PFSK-1 (cell line): ENCODE measurements around the gene NDUFA1.

Experiments
- FOXP2 ChIP-seq: optimal IDR thresholded peaks from 2 replicates; pipeline ENCODE3; 2011; ENCODE audit warnings: borderline replicate concordance, control low read depth, inconsistent platforms; ENCODE audit not compliant: insufficient read depth; ENCODE audit errors: extremely low read length, extremely low read depth
- POLR2AphosphoS5 ChIP-seq: IDR thresholded peaks from 2 replicates; pipeline ENCODE4 v1.6.1; 2012; ENCODE audit warnings: low read depth, mild to moderate bottlenecking, control low read depth, low read length, moderate library complexity
- SIN3A ChIP-seq: IDR thresholded peaks from 2 replicates; pipeline ENCODE4 v1.6.1; 2012; ENCODE audit warnings: mild to moderate bottlenecking, low read length, moderate library complexity, borderline replicate concordance; ENCODE audit not compliant: insufficient read depth
- TAF1 ChIP-seq: IDR thresholded peaks from 2 replicates; pipeline ENCODE4 v1.6.1; 2012; ENCODE audit warnings: low read length, control low read depth, borderline replicate concordance; ENCODE audit not compliant: insufficient read depth
- TF ChIP-seq, protein P1 (sequence below), 2 experiments: IDR thresholded peaks; 2 replicates each; pipeline versions ENCODE4 v1.6.1 to v1.8.0; 2011 to 2012; ENCODE audit warnings: low read depth in 2 of 2, low read length in 2 of 2, control low read depth in 1 of 2, inconsistent platforms in 1 of 2, mild to moderate bottlenecking in 1 of 2, moderate library complexity in 1 of 2; ENCODE audit not compliant: insufficient read depth in 1 of 2

Gene NDUFA1

DNA sequence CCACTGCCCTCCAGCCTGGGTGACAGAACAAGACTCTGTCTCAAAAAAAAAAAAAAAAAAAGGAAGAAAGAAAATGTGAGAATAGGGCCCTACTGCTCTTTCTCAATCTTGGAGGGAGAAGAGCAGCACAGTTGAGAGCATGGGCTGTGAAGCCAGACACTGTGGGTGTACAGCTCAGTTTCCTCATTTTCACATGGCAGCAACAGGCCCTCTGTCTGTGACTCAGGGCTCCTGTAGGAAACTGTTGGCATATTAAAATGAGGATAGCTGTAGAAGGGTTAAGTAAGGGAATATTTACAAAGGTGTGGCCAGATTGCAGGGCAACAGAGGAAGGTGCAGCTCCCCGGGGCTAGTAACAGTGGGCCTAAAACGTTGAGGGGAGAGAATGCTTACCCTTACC, 27.5 kb downstream of the NDUFA1 start:
- no peak for TF ChIP-seq TAF1
- TF ChIP-seq, protein P1, sequence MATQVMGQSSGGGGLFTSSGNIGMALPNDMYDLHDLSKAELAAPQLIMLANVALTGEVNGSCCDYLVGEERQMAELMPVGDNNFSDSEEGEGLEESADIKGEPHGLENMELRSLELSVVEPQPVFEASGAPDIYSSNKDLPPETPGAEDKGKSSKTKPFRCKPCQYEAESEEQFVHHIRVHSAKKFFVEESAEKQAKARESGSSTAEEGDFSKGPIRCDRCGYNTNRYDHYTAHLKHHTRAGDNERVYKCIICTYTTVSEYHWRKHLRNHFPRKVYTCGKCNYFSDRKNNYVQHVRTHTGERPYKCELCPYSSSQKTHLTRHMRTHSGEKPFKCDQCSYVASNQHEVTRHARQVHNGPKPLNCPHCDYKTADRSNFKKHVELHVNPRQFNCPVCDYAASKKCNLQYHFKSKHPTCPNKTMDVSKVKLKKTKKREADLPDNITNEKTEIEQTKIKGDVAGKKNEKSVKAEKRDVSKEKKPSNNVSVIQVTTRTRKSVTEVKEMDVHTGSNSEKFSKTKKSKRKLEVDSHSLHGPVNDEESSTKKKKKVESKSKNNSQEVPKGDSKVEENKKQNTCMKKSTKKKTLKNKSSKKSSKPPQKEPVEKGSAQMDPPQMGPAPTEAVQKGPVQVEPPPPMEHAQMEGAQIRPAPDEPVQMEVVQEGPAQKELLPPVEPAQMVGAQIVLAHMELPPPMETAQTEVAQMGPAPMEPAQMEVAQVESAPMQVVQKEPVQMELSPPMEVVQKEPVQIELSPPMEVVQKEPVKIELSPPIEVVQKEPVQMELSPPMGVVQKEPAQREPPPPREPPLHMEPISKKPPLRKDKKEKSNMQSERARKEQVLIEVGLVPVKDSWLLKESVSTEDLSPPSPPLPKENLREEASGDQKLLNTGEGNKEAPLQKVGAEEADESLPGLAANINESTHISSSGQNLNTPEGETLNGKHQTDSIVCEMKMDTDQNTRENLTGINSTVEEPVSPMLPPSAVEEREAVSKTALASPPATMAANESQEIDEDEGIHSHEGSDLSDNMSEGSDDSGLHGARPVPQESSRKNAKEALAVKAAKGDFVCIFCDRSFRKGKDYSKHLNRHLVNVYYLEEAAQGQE (IDR thresholded peaks at IDR 0.05; ENCODE audit: insufficient read depth in 1 of 2, low read depth in 2 of 2, low read length in 2 of 2) = no peak
- TF ChIP-seq SIN3A = no peak
- TF ChIP-seq FOXP2 = no peak
- TF ChIP-seq POLR2AphosphoS5 = no peak

DNA sequence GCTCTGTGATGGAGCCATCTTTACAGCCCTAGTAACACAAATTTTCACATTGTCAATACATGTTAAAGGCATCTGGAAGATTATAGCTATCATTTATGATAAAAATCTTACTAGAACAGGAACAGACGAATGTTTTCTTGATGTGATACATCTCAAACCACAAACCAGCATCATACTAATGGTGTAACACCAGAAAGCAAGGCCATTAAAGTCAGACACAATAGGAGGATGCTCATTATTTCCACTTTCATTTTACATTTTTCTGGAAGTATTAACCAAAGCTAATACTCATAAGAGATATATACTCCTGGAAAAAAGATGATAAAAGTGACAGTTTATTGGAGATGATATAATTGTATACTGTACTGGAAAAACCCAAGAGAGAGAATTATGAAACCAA, 29.3 kb downstream of the NDUFA1 start:
- TF ChIP-seq, protein P1 (IDR thresholded peaks at IDR 0.05; ENCODE audit: insufficient read depth in 1 of 2, low read depth in 2 of 2, low read length in 2 of 2) = no peak
- TF ChIP-seq SIN3A (no peak), TAF1 (no peak), FOXP2 (no peak), POLR2AphosphoS5 (no peak)

DNA sequence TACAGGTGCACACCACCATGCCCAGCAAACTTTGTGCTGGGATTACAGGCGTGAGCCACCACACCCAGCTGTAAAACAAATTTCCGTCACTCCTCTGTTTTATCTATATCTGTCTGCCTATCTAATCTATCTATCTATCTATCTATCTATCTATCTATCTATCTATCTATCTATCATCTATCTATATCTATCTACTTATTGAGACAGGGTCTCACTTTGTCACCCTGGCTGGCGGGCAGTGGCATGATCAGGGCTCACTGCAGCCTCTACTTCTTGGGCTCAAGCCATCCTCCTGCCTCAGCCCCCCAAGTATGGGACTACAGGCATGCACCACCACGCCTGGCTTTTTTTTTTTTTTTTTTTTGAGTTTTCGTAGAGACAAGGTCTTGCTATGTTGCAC, 44.7 kb downstream of the NDUFA1 start:
- no peak for TF ChIP-seq FOXP2
- TF ChIP-seq TAF1 = no peak
- no peak for TF ChIP-seq SIN3A
- no peak for TF ChIP-seq POLR2AphosphoS5
- TF ChIP-seq, protein P1 (IDR thresholded peaks at IDR 0.05; ENCODE audit: insufficient read depth in 1 of 2, low read depth in 2 of 2, low read length in 2 of 2) = no peak

DNA sequence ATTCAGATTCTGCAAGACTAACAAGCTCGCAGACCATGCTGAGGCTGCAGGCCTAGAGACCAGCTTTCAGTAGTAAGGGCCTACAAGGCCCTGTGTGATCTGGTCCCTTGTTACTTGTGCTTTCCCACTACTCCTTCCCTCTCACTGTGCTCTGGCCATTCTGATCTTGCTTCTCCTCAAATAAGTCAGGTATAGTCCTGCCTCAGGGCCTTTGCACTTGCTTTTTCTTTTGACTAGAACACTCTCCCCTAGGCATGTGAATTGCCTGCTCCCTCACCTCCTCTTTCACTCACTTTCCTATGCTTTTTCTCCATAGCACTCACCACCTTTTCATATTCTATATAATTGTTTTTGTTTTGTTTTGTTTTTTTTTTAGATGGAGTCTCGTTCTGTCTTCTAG, 46.2 kb downstream of the NDUFA1 start:
- TF ChIP-seq SIN3A (no peak), TAF1 (no peak), FOXP2 (no peak), POLR2AphosphoS5 (no peak)
- TF ChIP-seq, protein P1 (IDR thresholded peaks at IDR 0.05; ENCODE audit: insufficient read depth in 1 of 2, low read depth in 2 of 2, low read length in 2 of 2) = no peak
